ENCODE measurements around the gene RIGI.

The RIGI gene

DNA sequence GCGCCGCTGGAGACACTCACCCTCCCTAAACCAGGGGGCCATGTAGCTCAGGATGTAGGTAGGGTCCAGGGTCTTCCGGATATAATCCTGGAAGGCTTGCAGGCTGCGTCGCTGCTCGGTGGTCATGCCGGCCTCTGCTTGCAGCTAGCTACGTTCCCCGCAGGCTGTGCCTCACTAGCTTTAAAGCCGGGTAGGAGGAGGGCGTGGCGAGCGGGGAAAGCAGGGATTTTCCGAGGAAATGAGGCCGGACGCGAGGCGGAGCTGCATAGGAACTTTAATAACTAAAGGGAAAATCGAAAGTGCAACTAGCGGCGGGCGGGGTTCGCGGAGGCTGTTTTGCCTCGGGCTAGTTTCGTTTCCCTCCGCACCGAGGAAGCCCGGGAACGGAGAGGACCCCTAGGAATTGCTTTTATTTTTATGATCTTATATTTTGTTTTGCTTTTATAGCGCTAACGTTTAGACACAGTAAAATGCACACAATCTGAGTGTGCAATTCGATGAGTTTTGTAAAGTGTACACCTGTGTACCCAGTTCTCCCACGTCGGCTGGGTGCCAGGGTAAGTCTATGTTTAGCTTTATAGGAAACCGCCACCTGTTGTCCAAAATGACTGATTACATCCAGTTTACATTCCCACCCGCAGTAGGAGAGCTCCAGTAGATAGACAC is at the start of gene RIGI:
RIGI (minus strand) TSS at position 156 of the 666 bp plus-strand sequence; CDS start at position 126, 30 bp downstream.
- Histone ChIP-seq H3K36me3 (ENCODE audit: control insufficient read depth, insufficient read depth, low read length) (no peaks in the 10 kb centered on the region), H3K4me1 (ENCODE audit: control insufficient read depth, insufficient read depth, low read length) (no peaks in the 10 kb centered on the region), H3K9ac (ENCODE audit: low read depth, low read length) (peak within 1 kb of the TSS; percentile 71), H3K4me3 (ENCODE audit: low read depth, low read length) (peak within 1 kb of the TSS; percentile 73), H3K27me3 (ENCODE audit: control insufficient read depth, insufficient read depth, low read length) (no peaks in the 10 kb centered on the region), H3K9me3 (ENCODE audit: control insufficient read depth, insufficient read depth, low read length) (no peaks in the 10 kb centered on the region)

DNA sequence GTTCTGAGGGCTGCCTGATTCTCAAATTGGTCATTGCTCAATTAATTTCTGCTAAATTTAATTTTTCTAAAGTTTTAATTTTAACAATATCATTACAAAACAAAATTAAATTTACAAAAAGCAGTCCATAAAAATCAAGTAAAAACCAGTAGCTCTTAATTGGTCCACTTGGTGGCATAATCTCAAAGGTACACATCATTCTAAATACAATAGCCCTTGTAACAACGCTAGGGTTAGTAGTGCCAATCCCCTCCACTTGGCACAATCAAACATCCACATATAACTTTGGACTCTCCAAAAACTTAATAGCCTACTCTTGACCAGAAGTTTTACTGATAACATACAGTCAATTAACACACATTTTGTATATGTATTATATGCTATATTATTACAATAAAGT is 48.9 kb upstream of the RIGI start:
- no peaks in the 10 kb centered on the region for H3K27me3 ChIP-seq (ENCODE audit: control insufficient read depth, insufficient read depth, low read length)
- H3K36me3 ChIP-seq (ENCODE audit: control insufficient read depth, insufficient read depth, low read length) = no peaks in the 10 kb centered on the region
- no peak overlapping the region for H3K4me3 ChIP-seq (ENCODE audit: low read depth, low read length)
- no peaks in the 10 kb centered on the region for H3K9me3 ChIP-seq (ENCODE audit: control insufficient read depth, insufficient read depth, low read length)
- H3K9ac ChIP-seq (ENCODE audit: low read depth, low read length) = no peak overlapping the region
- peaks cover 5% of the 10 kb centered on the region for H3K4me1 ChIP-seq (ENCODE audit: control insufficient read depth, insufficient read depth, low read length)

DNA sequence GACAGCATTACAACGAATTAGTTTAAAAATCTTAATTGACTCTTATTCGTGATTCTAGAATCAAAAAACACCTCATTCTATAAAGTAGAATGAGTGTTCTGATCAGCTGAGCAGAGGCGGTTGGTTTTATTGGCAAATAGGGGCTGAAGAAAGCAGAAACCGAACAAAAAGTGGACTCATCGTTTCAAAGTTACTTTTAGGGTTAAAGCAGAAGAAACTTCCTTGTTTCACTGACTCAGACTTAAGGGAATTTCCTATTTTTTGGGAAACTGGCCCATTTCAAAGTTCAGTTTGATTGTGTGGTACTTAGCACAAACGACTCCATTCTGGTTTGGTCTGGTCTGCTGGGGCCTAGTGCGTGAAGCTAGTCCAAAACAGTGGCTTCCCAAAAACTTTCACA is 47.8 kb upstream of the RIGI start:
- Histone ChIP-seq H3K9ac (ENCODE audit: low read depth, low read length) (no peak overlapping the region), H3K9me3 (ENCODE audit: control insufficient read depth, insufficient read depth, low read length) (no peaks in the 10 kb centered on the region), H3K4me3 (ENCODE audit: low read depth, low read length) (no peak overlapping the region)

DNA sequence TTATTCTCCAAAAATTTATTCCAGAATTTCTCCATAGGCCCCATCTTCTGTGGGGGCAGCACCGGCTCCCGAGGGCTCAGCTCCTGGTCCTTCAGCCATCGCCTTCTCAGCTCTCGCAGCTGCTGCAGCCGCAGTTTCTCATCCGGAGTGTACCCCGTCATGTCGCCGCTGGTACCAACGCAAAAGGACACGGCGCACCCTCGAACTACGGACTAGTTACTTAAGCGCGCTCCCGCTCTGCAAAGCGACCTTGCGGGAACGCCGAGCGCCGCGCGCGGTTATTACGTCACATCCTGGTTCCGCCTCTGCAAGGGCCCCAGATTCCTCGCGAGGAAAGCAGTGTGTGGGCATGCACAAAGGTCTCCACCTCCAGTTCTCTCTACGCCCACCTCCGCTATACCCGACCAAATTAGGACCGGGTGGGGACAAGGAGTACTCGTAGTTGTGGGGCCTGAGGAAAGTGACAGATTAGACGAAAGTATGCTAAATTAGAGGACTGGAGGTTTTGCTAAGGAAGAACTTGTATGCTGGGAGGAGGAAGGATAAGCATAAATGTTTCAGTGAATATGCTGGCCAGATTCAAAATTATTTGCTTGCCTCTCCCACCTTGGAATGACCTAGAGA is 47.0 kb upstream of the RIGI start, which contains the start of gene NDUFB6:
NDUFB6 (minus strand) TSS at position 260 of the 624 bp plus-strand sequence; CDS start at position 161, 99 bp downstream.
- Histone ChIP-seq H3K36me3 (ENCODE audit: control insufficient read depth, insufficient read depth, low read length) (no peaks in the 10 kb centered on the region), H3K9me3 (ENCODE audit: control insufficient read depth, insufficient read depth, low read length) (no peaks in the 10 kb centered on the region), H3K27me3 (ENCODE audit: control insufficient read depth, insufficient read depth, low read length) (no peaks in the 10 kb centered on the region), H3K4me3 (ENCODE audit: low read depth, low read length) (peak within 1 kb of the TSS; percentile 85), H3K9ac (ENCODE audit: low read depth, low read length) (peak within 1 kb of the TSS; percentile 87), H3K4me1 (ENCODE audit: control insufficient read depth, insufficient read depth, low read length) (peaks cover 4% of the 10 kb centered on the region)

More for the DNA sequence above, 47.8 kb upstream of the RIGI start:
- H3K4me1 ChIP-seq (ENCODE audit: control insufficient read depth, insufficient read depth, low read length) = peaks cover 5% of the 10 kb centered on the region
- no peaks in the 10 kb centered on the region for H3K36me3 ChIP-seq (ENCODE audit: control insufficient read depth, insufficient read depth, low read length)
- no peaks in the 10 kb centered on the region for H3K27me3 ChIP-seq (ENCODE audit: control insufficient read depth, insufficient read depth, low read length)

GRCh38 chr9:32571969-32572899 is 46.2 kb upstream of the RIGI start:
- no peaks in the 10 kb centered on the region for H3K9me3 ChIP-seq (ENCODE audit: control insufficient read depth, insufficient read depth, low read length)
- peak overlapping the region; percentile 87 for H3K9ac ChIP-seq (ENCODE audit: low read depth, low read length)
- peak overlapping the region; percentile 85 for H3K4me3 ChIP-seq (ENCODE audit: low read depth, low read length)
- H3K36me3 ChIP-seq (ENCODE audit: control insufficient read depth, insufficient read depth, low read length) = peaks cover 5% of the 10 kb centered on the region
- H3K27me3 ChIP-seq (ENCODE audit: control insufficient read depth, insufficient read depth, low read length) = no peaks in the 10 kb centered on the region
- H3K4me1 ChIP-seq (ENCODE audit: control insufficient read depth, insufficient read depth, low read length) = peaks cover 4% of the 10 kb centered on the region

DNA sequence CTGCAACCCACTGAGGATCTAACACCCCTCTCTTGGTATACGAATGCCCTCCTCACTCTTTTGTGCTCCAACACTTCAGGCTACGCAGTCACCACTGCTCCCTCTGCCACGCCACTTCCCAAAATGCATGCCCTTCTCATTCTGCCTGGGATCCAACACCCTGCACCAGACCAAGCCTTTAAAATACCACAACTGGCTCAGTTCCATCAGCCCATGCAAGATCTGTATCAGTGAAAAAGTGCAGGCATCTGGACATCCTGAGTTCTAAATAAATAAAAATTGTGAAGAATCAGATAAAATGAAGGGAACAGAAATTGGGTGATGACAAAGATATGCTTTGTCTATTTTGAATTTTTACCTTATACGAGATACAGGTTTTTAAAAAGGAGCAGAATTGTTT is 44.3 kb upstream of the RIGI start:
- peaks cover 4% of the 10 kb centered on the region for H3K4me1 ChIP-seq (ENCODE audit: control insufficient read depth, insufficient read depth, low read length)
- H3K4me3 ChIP-seq (ENCODE audit: low read depth, low read length) = no peak overlapping the region
- H3K9me3 ChIP-seq (ENCODE audit: control insufficient read depth, insufficient read depth, low read length) = no peaks in the 10 kb centered on the region
- peaks cover 14% of the 10 kb centered on the region for H3K36me3 ChIP-seq (ENCODE audit: control insufficient read depth, insufficient read depth, low read length)
- H3K27me3 ChIP-seq (ENCODE audit: control insufficient read depth, insufficient read depth, low read length) = no peaks in the 10 kb centered on the region
- no peak overlapping the region for H3K9ac ChIP-seq (ENCODE audit: low read depth, low read length)

DNA sequence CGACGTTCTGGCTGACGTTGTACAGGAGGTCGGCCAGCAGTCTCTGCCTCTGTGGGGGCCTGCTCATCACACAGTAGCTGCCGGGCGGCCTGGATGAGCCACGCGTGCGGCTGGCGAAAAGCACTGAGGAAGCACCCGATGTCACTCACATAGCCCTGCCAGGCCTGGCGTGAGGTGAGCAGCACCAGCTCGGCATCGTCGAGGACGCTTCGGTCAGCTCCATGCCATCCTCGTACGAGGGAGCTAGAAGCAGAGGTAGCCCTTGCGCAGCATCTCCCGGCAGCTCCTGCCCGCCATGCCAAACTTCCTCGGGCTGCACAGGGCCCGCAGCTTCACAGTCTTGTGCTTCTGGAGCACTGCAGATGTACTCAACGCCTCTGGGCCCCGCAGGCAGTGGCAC is 40.8 kb upstream of the RIGI start:
- no peaks in the 10 kb centered on the region for H3K9me3 ChIP-seq (ENCODE audit: control insufficient read depth, insufficient read depth, low read length)
- no peak overlapping the region for H3K9ac ChIP-seq (ENCODE audit: low read depth, low read length)
- peaks cover 14% of the 10 kb centered on the region for H3K36me3 ChIP-seq (ENCODE audit: control insufficient read depth, insufficient read depth, low read length)
- H3K4me3 ChIP-seq (ENCODE audit: low read depth, low read length) = no peak overlapping the region
- H3K4me1 ChIP-seq (ENCODE audit: control insufficient read depth, insufficient read depth, low read length) = no peaks in the 10 kb centered on the region
- H3K27me3 ChIP-seq (ENCODE audit: control insufficient read depth, insufficient read depth, low read length) = no peaks in the 10 kb centered on the region

DNA sequence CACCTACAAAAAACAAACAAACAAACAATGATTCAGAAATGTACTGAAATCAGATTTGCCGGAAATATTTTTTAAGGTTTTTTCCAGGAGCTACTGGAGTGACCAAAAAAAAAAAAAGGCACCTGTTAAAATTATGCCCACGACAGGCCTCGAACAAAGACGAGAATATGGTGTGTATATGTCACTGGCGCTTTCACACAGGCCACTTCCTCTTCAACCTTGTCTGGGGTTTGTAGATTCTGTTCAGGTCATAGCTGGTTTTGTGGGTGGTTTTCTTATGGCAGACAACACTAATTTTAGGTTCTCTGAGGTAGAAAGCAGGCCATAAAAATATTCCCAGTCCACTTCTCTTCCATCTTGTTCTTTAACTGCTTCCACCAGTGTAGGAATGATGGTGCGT is 40.0 kb upstream of the RIGI start:
- H3K27me3 ChIP-seq (ENCODE audit: control insufficient read depth, insufficient read depth, low read length) = no peaks in the 10 kb centered on the region
- H3K36me3 ChIP-seq (ENCODE audit: control insufficient read depth, insufficient read depth, low read length) = peaks cover 14% of the 10 kb centered on the region
- no peaks in the 10 kb centered on the region for H3K9me3 ChIP-seq (ENCODE audit: control insufficient read depth, insufficient read depth, low read length)
- no peaks in the 10 kb centered on the region for H3K4me1 ChIP-seq (ENCODE audit: control insufficient read depth, insufficient read depth, low read length)
- no peak overlapping the region for H3K4me3 ChIP-seq (ENCODE audit: low read depth, low read length)
- H3K9ac ChIP-seq (ENCODE audit: low read depth, low read length) = no peak overlapping the region

DNA sequence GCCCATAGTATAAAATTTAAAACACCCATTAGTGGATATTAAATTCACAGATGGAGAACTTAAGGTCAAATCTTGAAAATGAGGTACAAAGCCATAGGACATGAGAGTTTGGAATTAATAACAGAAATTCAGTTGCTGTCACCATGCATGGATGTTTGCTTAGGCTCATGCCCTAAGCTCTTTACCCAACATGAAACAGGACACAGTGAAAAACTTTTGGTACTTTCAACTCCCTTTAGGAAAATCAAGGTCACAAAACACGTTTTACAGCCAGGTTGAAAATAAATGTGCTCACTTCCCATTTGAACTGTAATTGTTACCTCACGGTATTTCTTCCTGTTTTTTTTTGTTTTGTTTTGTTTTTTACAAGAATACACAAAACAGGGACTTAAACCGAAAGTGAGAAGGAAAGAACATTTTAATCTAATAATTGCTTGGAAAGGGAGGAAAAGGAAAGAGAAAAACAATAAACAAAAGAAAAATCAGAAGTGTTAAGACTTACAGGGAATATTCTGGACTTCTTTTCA is 32.5 kb upstream of the RIGI start:
- Histone ChIP-seq H3K36me3 (ENCODE audit: control insufficient read depth, insufficient read depth, low read length) (no peaks in the 10 kb centered on the region), H3K27me3 (ENCODE audit: control insufficient read depth, insufficient read depth, low read length) (no peaks in the 10 kb centered on the region), H3K4me1 (ENCODE audit: control insufficient read depth, insufficient read depth, low read length) (peaks cover 2% of the 10 kb centered on the region), H3K9ac (ENCODE audit: low read depth, low read length) (no peak overlapping the region), H3K9me3 (ENCODE audit: control insufficient read depth, insufficient read depth, low read length) (no peaks in the 10 kb centered on the region), H3K4me3 (ENCODE audit: low read depth, low read length) (no peak overlapping the region)

DNA sequence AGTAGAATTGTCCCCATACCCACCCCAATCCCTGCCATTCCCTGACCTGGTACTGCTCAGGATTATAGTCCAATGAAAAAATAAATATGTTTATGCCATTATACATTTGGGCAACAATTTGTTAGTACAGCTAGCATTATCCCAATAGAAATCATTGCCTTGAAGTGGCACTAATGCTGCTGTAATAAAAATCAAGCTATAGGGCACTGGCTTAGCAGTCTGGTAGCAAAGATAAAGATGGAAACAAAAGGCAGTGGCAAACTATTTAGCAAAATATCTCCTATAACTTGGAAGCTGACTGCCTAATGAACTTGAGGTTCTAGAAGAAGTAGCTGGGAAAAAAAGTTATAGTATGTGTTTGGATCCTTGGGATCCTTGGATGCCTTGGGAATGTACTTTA is 28.6 kb upstream of the RIGI start:
- H3K9ac ChIP-seq (ENCODE audit: low read depth, low read length) = no peak overlapping the region
- peaks cover 6% of the 10 kb centered on the region for H3K4me1 ChIP-seq (ENCODE audit: control insufficient read depth, insufficient read depth, low read length)
- H3K9me3 ChIP-seq (ENCODE audit: control insufficient read depth, insufficient read depth, low read length) = no peaks in the 10 kb centered on the region
- H3K4me3 ChIP-seq (ENCODE audit: low read depth, low read length) = no peak overlapping the region
- H3K36me3 ChIP-seq (ENCODE audit: control insufficient read depth, insufficient read depth, low read length) = no peaks in the 10 kb centered on the region
- H3K27me3 ChIP-seq (ENCODE audit: control insufficient read depth, insufficient read depth, low read length) = no peaks in the 10 kb centered on the region

DNA sequence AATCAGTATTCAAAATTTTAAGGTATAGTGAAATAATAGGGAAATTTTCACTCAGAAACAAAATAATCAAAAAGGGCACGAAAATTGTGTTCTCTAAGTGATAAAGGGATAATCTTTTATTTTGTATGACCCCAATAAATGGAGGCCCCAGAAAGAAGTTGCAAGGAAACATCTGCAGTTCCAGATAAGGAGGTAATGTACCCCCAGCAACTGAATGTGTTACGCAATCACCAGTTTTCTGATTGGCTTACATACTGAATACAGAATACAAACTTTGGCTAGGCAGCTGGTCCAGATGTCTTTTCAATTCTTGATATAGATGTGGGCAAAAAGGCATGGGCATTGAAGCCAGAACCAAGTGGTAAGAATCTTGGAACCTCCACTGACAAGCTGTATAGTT is 28.1 kb upstream of the RIGI start:
- no peaks in the 10 kb centered on the region for H3K27me3 ChIP-seq (ENCODE audit: control insufficient read depth, insufficient read depth, low read length)
- no peaks in the 10 kb centered on the region for H3K36me3 ChIP-seq (ENCODE audit: control insufficient read depth, insufficient read depth, low read length)
- peaks cover 9% of the 10 kb centered on the region for H3K4me1 ChIP-seq (ENCODE audit: control insufficient read depth, insufficient read depth, low read length)
- no peak overlapping the region for H3K9ac ChIP-seq (ENCODE audit: low read depth, low read length)
- H3K9me3 ChIP-seq (ENCODE audit: control insufficient read depth, insufficient read depth, low read length) = no peaks in the 10 kb centered on the region
- no peak overlapping the region for H3K4me3 ChIP-seq (ENCODE audit: low read depth, low read length)
